Measurements from ENCODE around the gene ASAP2. TPM values are rescaled to one million over a fixed set of nuclear protein-coding genes. Genes with fewer than 3 reads are reported as not detected.

The ASAP2 gene
- total RNA-seq, result 10 to 100 TPM; 38.9 to 54.3 TPM

GRCh38 chr2:9205963-9206948, at the start of gene ASAP2:
ASAP2 (plus strand) TSS chr2:9206812; CDS start chr2:9207105, 293 bp downstream.

DNA sequence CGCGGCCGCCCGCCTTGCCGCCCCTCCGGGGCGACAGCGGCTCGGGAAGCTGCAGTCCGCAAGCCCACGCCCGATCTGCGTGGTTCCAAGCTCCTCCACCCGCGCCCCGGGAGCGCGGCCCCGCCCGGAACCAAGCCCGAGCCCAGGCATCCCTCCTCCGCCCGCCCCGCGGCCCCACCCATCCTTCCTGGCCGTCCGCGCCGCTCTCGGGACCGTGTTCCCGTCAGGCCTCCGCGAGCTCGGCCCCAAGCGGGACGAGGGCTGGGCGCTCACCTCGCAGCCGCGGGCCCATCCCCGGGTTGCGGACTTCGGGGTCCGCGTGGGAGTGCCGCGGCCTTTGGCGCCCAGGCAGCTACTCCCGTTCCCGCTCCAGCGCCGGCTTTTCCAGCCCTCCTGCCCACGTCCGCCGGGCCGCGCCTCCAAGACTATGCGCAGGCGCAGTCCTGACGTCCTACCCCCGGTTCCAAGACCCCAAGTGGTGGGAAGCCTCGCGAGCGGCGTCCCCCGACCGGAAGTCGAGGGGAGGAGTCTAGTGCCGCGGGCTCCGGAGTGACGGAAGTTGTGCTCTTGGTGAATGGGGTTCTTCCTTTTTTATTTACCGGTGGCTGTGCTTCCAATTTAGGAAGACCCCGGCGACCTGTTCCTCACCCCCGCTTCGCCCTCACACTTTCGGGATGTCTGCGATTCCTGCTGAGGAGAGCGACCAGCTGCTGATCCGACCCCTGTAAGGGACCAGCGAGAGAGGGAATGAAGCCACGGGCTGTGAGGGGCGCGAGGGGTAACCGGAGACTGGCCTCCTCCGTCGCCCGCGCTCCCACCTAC, 216.7 kb downstream of the ASAP2 start, which contains the start of the genes CPSF3 and ITGB1BP1:
Gene CPSF3 (plus strand): TSS at position 555 of the 822 bp plus-strand sequence. CDS start 120 bp downstream, at position 675.
Gene ITGB1BP1 (minus strand): TSS at position 429 of the 822 bp plus-strand sequence. CDS start 4,831 bp downstream, outside the sequence.

Other genes with a start within 250 kb of the ASAP2 start
- 10 to 100 TPM; 22.3 to 22.4 TPM for gene MBOAT2, start 203.1 kb upstream of the ASAP2 start, total RNA-seq
- 10 to 100 TPM; 36.1 to 46.6 TPM for gene ITGB1BP1, start 216.7 kb downstream of the ASAP2 start, total RNA-seq
- gene CPSF3, start 216.8 kb downstream of the ASAP2 start, total RNA-seq, result 10 to 100 TPM; 49.2 to 68.3 TPM

Data from melanocyte of skin (primary cell).